ENCODE data around the gene CUTA. TPM values are rescaled to one million over a fixed set of nuclear protein-coding genes. Genes with fewer than 3 reads are reported as not detected.

CUTA gene
- total RNA-seq, 1 experiment from 2014 or later = 186 TPM

DNA sequence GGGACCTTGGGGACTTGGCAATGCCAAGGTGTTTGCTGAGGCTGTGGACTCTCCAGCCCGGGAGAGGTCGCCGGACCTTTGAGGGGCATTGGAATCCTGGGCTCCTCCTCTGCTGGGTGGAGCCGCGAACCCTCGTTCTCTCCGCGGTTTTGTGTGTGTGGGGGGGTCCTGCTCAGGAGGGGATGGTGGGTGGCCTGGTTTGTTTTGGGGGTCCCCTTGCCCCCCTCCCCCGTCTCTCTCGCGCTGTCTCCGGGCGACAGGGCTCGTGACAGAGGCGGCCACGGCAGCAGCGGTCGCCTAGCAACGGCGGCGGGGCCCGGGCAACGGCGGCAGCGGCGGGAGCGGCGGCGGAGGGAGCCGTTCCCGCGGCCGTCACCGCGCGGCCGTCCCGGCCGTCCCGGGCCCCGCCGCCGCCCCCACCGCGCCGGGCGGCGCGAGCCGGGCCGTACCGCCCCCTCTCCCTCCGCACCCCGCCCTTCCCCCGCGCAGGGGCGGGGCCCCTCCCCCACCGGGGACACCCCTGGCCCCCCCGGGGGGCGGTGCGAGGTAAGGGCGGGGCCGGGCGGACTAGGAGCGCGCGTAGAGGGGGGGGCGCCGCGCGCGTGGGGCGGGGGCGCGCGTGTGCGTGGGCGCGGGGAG is 9.8 kb upstream of the CUTA start (continued):
- TF ChIP-seq EZH2phosphoT487 (IDR thresholded peaks at IDR 0.05; ENCODE audit: borderline replicate concordance) = no peak
- no peak for TF ChIP-seq SP1 (IDR thresholded peaks at IDR 0.05; ENCODE audit: low read depth)
- no peak for TF ChIP-seq POLR2A (IDR thresholded peaks at IDR 0.05; ENCODE audit: borderline replicate concordance, extremely low read depth, insufficient read depth, insufficient read length)

GRCh38 chr6:33426590-33427511 is 8.9 kb upstream of the CUTA start:
- no peaks in the 10 kb centered on the region for H3K79me2 ChIP-seq (ENCODE audit: insufficient read depth, low read length)
- RAD21 ChIA-PET (ENCODE audit: low non-redundant PET in 1 of 2, low total read pairs in 2 of 2, uncharacterized antibody in 2 of 2, unreplicated experiment in 2 of 2) = interaction anchor here in 1 of 2 experiments (0.6 kb wide), 1 partner anchor 147 kb away, joined by 3 read pairs; no protein-coding TSS in a partner anchor
- POLR2A ChIA-PET = interaction anchor here (2.1 kb wide), 1 partner anchor 28 kb away, joined by 7 read pairs; the partner anchor contains the start of gene ZBTB9
- no peaks in the 10 kb centered on the region for H3K27me3 ChIP-seq (ENCODE audit: insufficient read depth, low read length)
- no peaks in the 10 kb centered on the region for H3K9me2 ChIP-seq (ENCODE audit: insufficient read depth)
- H3K27ac ChIP-seq (ENCODE audit: low read depth, low read length) = peak overlapping the region; percentile 86
- intact Hi-C loops (cut with micrococcal nuclease) = loop anchor here (5.0 kb wide), 1 partner anchor 130 kb away; the partner anchor contains the start of gene RGL2
- H3K36me3 ChIP-seq (ENCODE audit: control insufficient read depth in 1 of 2, insufficient read depth in 2 of 2, low read length in 2 of 2) = no peaks in the 10 kb centered on the region
- H3K9ac ChIP-seq (ENCODE audit: low read length) = peak overlapping the region; percentile 60
- ATAC-seq = no peak
- no peaks in the 10 kb centered on the region for H4K20me1 ChIP-seq (ENCODE audit: insufficient read depth)
- peak overlapping the region; percentile 52 to 65 for H3K4me3 ChIP-seq (replicated peaks in 1 of 2; ENCODE audit: low read depth in 1 of 2, low read length in 2 of 2)
- H3K4me2 ChIP-seq (ENCODE audit: low read length) = peak overlapping the region; percentile 90
- TF ChIP-seq ZFX (IDR thresholded peaks at IDR 0.05) = no peak
- DNase-seq (ENCODE audit: low read depth, low spot score) = no peak
- no peak overlapping the region for H2AFZ ChIP-seq (ENCODE audit: low read depth, low read length, poor library complexity, severe bottlenecking)
- peaks cover 28 to 65% of the 10 kb centered on the region in 2 experiments for H3K4me1 ChIP-seq (ENCODE audit: control insufficient read depth in 1 of 2, insufficient read depth in 2 of 2, low read length in 2 of 2)
- no TSS peak for BruUV-seq (replicated peaks)
- CTCF ChIA-PET = interaction anchor here (0.7 to 1.6 kb wide), 4 partner anchors 13 to 150 kb away, joined by 3 to 7 read pairs (median 4); partner anchors contain the start of genes B3GALT4 and ZBTB9
- no peaks in the 10 kb centered on the region for H3K9me3 ChIP-seq (ENCODE audit: control insufficient read depth in 1 of 2, insufficient read depth in 1 of 2, low read depth in 1 of 2, low read length in 2 of 2)
